ENCODE data around the gene RLN3.
"Not testable (repeated sequence)": the region's sequence is repeated elsewhere in the genome, so short reads cannot be mapped to it uniquely, and the experiment has no call there.

The RLN3 gene

DNA sequence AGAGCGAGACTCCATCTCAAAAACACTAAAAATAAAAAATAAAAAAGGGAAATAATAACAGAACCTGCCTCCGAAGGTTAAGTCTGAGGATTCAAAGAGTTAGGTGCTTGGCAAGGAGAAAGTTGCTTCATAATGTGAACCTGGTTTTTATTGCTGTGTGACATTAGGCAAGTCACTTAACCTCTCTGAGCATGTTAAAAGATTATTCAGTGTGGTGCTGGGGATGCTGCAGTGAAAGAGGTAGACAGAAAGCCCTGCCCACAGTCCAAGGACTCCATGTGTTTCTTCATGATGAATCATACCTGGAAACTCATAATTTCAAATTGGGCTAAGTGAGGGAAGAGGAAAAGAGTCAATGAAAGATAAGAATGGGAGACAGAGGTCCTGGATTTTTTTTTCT is 6.0 kb downstream of the RLN3 start:
- H3K36me3 ChIP-seq (ENCODE audit: control insufficient read depth in 5 of 5, insufficient read depth in 5 of 5, low read length in 5 of 5) = no peaks in the 10 kb centered on the region
- no peak overlapping the region for H3K9ac ChIP-seq (ENCODE audit: low read length in 5 of 5)
- H3K27me3 ChIP-seq (ENCODE audit: control insufficient read depth in 5 of 5, insufficient read depth in 4 of 5, low read length in 5 of 5) = peaks cover 0 to 7% (median 3%) of the 10 kb centered on the region in 5 donors
- no peak overlapping the region for H3K27ac ChIP-seq (ENCODE audit: low read depth, low read length)
- no peaks in the 10 kb centered on the region for H3K9me3 ChIP-seq (ENCODE audit: control insufficient read depth in 5 of 5, low read length in 5 of 5)
- no peak overlapping the region for H3K4me3 ChIP-seq (ENCODE audit: low read depth in 1 of 5, low read length in 5 of 5)
- H3K4me1 ChIP-seq (ENCODE audit: control insufficient read depth in 5 of 5, insufficient read depth in 5 of 5, low read length in 5 of 5) = peaks cover 0 to 18% (median 14%) of the 10 kb centered on the region in 5 donors

DNA sequence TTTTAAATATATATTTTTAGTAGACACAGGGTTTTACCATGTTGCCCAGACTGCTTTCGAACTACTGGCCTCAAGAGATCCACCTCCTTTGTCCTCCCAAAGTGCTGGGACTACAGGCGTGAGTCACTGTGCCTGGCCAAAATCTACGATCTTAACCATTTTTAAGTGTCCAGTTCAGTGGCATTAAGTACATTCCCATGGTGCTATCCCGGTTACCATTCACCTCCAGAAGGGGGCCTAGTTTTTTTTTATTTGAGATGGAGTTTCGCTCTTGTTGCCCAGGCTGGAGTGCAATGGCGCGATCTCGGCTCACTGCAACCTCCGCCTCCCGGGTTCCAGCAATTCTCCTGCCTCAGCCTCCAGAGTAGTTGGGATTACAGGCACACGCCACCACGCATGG is 7.2 kb downstream of the RLN3 start:
- H3K9ac ChIP-seq (ENCODE audit: low read length in 5 of 5); H3K4me3 ChIP-seq (ENCODE audit: low read depth in 1 of 5, low read length in 5 of 5); H3K27ac ChIP-seq (ENCODE audit: low read depth, low read length); H3K27me3 ChIP-seq (ENCODE audit: control insufficient read depth in 5 of 5, insufficient read depth in 4 of 5, low read length in 5 of 5); H3K36me3 ChIP-seq (ENCODE audit: control insufficient read depth in 5 of 5, insufficient read depth in 5 of 5, low read length in 5 of 5); H3K9me3 ChIP-seq (ENCODE audit: control insufficient read depth in 5 of 5, low read length in 5 of 5): not testable (repeated sequence)
- H3K4me1 ChIP-seq (ENCODE audit: control insufficient read depth in 5 of 5, insufficient read depth in 5 of 5, low read length in 5 of 5) = peaks cover 0 to 18% (median 14%) of the 10 kb centered on the region in 5 donors

DNA sequence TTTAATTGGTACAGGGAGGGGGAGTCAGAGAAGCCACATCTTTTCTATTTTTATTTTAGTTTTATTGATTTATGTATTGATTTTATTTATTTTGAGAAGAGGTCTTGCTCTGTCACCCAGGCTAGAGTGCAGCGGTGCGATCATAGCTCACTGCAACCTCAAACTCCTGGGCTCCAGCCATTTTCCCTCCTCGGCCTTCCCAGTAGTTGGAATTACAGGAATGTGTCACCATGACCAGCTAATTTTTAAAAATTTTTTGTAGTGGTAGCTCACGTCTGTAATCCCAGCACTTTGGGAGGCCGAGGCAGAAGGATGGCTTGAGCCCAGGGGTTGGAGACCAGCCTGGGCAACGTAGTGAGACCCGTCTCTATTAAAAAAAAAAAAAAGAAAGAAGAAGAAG is 7.8 kb downstream of the RLN3 start:
- peaks cover 0 to 5% (median 0%) of the 10 kb centered on the region in 5 donors for H3K36me3 ChIP-seq (ENCODE audit: control insufficient read depth in 5 of 5, insufficient read depth in 5 of 5, low read length in 5 of 5)
- no peaks in the 10 kb centered on the region for H3K9me3 ChIP-seq (ENCODE audit: control insufficient read depth in 5 of 5, low read length in 5 of 5)
- peaks cover 0 to 7% (median 2%) of the 10 kb centered on the region in 5 donors for H3K27me3 ChIP-seq (ENCODE audit: control insufficient read depth in 5 of 5, insufficient read depth in 4 of 5, low read length in 5 of 5)
- H3K27ac ChIP-seq (ENCODE audit: low read depth, low read length) = no peak overlapping the region
- H3K4me3 ChIP-seq (ENCODE audit: low read depth in 1 of 5, low read length in 5 of 5) = no peak overlapping the region
- peaks cover 0 to 18% (median 14%) of the 10 kb centered on the region in 5 donors for H3K4me1 ChIP-seq (ENCODE audit: control insufficient read depth in 5 of 5, insufficient read depth in 5 of 5, low read length in 5 of 5)
- H3K9ac ChIP-seq (ENCODE audit: low read length in 5 of 5) = no peak overlapping the region

DNA sequence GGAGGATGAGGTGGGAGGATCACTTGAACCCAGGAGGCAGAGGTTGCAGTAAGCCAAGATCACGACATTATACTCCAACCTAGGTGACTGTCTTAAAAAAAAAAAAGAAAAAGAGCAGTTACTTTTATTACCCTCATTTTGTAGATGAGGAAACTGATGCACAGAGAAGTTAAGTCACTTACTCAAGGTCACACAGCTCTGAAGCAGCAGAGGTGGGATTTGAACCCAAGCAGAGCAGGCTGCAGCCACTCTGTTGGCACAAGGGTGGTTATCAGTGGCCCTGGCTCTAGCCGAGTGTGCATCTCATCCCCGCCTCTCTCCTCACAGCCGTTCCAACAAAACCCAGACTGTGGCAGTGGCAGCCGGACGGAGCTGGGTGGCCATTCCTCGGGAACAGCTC is 11.2 kb downstream of the RLN3 start:
- Histone ChIP-seq H3K9me3 (ENCODE audit: control insufficient read depth in 5 of 5, low read length in 5 of 5) (no peaks in the 10 kb centered on the region), H3K9ac (ENCODE audit: low read length in 5 of 5) (no peak overlapping the region), H3K27me3 (ENCODE audit: control insufficient read depth in 5 of 5, insufficient read depth in 4 of 5, low read length in 5 of 5) (no peaks in the 10 kb centered on the region), H3K4me1 (ENCODE audit: control insufficient read depth in 5 of 5, insufficient read depth in 5 of 5, low read length in 5 of 5) (peaks cover 0 to 16% (median 8%) of the 10 kb centered on the region in 5 donors), H3K4me3 (ENCODE audit: low read depth in 1 of 5, low read length in 5 of 5) (no peak overlapping the region), H3K27ac (ENCODE audit: low read depth, low read length) (no peak overlapping the region), H3K36me3 (ENCODE audit: control insufficient read depth in 5 of 5, insufficient read depth in 5 of 5, low read length in 5 of 5) (peaks cover 0 to 5% (median 0%) of the 10 kb centered on the region in 5 donors)

DNA sequence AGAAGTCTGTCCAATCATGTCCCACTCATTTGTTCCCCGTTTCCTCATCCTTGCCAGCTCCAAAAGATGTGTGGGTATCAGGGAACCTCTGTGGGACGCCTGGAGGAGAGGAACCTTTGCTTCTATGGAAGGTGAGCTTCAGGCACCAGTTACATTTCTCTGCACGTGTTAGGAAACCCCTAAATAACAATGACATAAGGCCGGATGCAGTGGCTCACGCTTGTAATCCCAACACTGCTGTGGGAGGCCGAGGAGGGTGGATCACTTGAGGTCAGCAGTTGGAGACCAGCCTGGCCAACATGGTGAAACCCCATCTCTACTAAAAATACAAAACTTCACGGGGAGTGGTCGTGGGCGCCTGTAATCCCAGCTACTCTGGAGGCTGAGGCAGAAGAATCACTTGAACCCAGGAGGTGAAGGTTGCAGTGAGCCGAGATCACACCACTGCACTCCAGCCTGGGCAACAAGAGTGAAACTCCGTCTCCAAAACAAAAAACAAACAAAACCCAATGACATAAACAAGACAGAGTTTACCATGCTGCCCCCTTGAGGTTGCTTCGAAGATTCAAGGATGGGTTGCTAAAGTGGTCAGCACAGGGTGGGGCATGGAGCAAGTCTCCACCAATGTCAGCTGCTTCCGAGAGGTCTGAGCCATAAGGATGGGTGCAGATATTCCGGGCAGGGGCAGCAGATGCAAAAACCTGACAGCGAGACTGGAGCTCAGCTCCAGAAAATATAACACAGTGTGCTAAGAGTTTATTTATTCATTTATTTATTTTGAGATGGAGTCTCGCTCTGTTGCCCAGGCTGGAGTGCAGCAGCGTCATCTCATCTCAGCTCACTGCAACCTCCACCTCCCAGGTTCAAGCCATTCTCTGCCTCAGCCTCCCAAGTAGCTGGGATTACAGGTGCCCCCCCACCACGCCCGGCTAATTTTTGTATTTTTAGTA is 15.0 kb downstream of the RLN3 start:
- not testable (repeated sequence) for H3K27ac ChIP-seq (ENCODE audit: low read depth, low read length); H3K9me3 ChIP-seq (ENCODE audit: control insufficient read depth in 5 of 5, low read length in 5 of 5)

DNA sequence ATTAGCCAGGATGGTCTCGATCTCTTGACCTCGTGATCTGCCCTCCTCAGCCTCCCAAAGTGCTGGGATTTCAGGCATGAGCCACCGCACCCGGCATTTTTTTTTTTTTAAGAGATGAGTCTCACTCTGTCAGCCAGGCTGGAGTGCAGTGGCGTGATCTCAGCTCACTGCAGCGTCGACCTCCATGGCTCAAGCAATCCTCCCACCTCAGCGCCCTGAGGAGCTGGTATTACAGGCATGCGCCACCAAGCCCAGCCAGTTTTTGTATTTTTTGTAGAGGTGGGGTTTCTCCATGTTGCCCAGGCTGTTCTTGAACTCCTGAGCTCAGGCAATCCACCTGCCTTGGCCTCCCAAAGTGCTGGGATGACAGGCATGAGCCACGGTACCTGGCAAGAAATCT is 19.9 kb downstream of the RLN3 start:
- H3K9ac ChIP-seq (ENCODE audit: low read length in 5 of 5); H3K4me3 ChIP-seq (ENCODE audit: low read depth in 1 of 5, low read length in 5 of 5); H3K27me3 ChIP-seq (ENCODE audit: control insufficient read depth in 5 of 5, insufficient read depth in 4 of 5, low read length in 5 of 5); H3K27ac ChIP-seq (ENCODE audit: low read depth, low read length); H3K4me1 ChIP-seq (ENCODE audit: control insufficient read depth in 5 of 5, insufficient read depth in 5 of 5, low read length in 5 of 5); H3K9me3 ChIP-seq (ENCODE audit: control insufficient read depth in 5 of 5, low read length in 5 of 5): not testable (repeated sequence)
- H3K36me3 ChIP-seq (ENCODE audit: control insufficient read depth in 5 of 5, insufficient read depth in 5 of 5, low read length in 5 of 5) = peaks cover 0 to 19% (median 7%) of the 10 kb centered on the region in 5 donors

More for the DNA sequence above, 15.0 kb downstream of the RLN3 start:
- H3K4me3 ChIP-seq (ENCODE audit: low read depth in 1 of 5, low read length in 5 of 5); H3K9ac ChIP-seq (ENCODE audit: low read length in 5 of 5); H3K27me3 ChIP-seq (ENCODE audit: control insufficient read depth in 5 of 5, insufficient read depth in 4 of 5, low read length in 5 of 5): not testable (repeated sequence)
- peaks cover 0 to 11% (median 8%) of the 10 kb centered on the region in 5 donors for H3K4me1 ChIP-seq (ENCODE audit: control insufficient read depth in 5 of 5, insufficient read depth in 5 of 5, low read length in 5 of 5)
- peaks cover 0 to 11% (median 4%) of the 10 kb centered on the region in 5 donors for H3K36me3 ChIP-seq (ENCODE audit: control insufficient read depth in 5 of 5, insufficient read depth in 5 of 5, low read length in 5 of 5)

DNA sequence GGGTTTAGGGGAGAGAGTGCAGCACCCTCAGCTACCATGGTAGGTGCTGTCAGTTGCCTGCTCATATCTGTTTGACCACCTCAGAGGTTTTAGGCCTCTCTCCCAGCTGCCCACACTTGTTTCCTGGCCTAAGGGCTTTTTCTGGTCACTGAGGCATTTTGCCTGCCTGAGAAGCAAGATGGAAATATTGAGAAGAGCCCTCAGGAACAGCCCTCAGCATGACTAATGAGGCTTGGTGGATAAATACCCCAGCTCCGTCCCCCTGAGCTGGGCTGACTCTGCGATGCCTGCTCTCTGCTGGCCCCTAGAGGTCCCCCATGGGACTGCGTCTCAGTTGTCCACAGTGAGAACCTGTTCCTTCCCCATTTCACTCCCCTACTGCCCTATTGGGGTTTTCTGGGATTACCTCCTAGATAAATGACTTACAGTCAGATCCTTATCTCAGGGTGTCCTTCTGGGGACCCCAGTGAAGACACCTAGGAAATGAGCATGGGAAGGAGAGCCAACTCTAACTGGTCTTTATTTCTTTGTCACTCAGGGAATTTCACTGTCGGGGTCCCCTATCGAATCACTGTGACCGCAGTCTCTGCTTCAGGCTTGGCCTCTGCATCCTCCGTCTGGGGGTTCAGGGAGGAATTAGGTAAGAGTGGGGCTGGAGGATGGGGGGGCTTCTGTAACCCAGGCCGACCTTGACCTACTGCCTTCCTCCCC is 20.6 kb downstream of the RLN3 start:
- H3K4me3 ChIP-seq (ENCODE audit: low read depth in 1 of 5, low read length in 5 of 5) = no peak overlapping the region
- no peak overlapping the region for H3K27ac ChIP-seq (ENCODE audit: low read depth, low read length)
- peaks cover 0 to 8% (median 5%) of the 10 kb centered on the region in 5 donors for H3K9me3 ChIP-seq (ENCODE audit: control insufficient read depth in 5 of 5, low read length in 5 of 5)
- peaks cover 0 to 19% (median 7%) of the 10 kb centered on the region in 5 donors for H3K36me3 ChIP-seq (ENCODE audit: control insufficient read depth in 5 of 5, insufficient read depth in 5 of 5, low read length in 5 of 5)
- H3K27me3 ChIP-seq (ENCODE audit: control insufficient read depth in 5 of 5, insufficient read depth in 4 of 5, low read length in 5 of 5) = no peaks in the 10 kb centered on the region
- H3K9ac ChIP-seq (ENCODE audit: low read length in 5 of 5) = no peak overlapping the region
- no peaks in the 10 kb centered on the region for H3K4me1 ChIP-seq (ENCODE audit: control insufficient read depth in 5 of 5, insufficient read depth in 5 of 5, low read length in 5 of 5)

DNA sequence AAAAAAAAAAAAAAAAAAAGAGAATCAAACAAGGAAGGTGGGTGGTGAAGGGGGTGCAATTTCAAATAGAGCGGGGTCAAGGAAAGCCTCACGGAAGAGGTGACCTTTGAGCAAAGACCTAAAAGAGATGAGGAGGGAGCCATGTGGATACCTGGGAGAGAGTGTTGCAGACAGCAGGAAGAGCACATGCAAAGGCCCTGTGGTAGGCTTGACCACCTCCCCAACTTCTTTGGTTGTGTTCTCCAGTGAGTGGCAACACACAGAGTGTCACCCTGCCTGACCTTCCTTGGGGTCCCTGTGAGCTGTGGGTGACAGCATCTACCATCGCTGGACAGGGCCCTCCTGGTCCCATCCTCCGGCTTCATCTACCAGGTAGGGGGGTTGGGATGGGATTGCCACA is 22.6 kb downstream of the RLN3 start:
- H3K9ac ChIP-seq (ENCODE audit: low read length in 5 of 5) = no peak overlapping the region
- H3K4me3 ChIP-seq (ENCODE audit: low read depth in 1 of 5, low read length in 5 of 5) = no peak overlapping the region
- H3K27ac ChIP-seq (ENCODE audit: low read depth, low read length) = no peak overlapping the region
- no peaks in the 10 kb centered on the region for H3K4me1 ChIP-seq (ENCODE audit: control insufficient read depth in 5 of 5, insufficient read depth in 5 of 5, low read length in 5 of 5)
- H3K9me3 ChIP-seq (ENCODE audit: control insufficient read depth in 5 of 5, low read length in 5 of 5) = peaks cover 0 to 8% (median 5%) of the 10 kb centered on the region in 5 donors
- H3K36me3 ChIP-seq (ENCODE audit: control insufficient read depth in 5 of 5, insufficient read depth in 5 of 5, low read length in 5 of 5) = peaks cover 0 to 19% (median 7%) of the 10 kb centered on the region in 5 donors
- H3K27me3 ChIP-seq (ENCODE audit: control insufficient read depth in 5 of 5, insufficient read depth in 4 of 5, low read length in 5 of 5) = peaks cover 0 to 3% (median 2%) of the 10 kb centered on the region in 5 donors

DNA sequence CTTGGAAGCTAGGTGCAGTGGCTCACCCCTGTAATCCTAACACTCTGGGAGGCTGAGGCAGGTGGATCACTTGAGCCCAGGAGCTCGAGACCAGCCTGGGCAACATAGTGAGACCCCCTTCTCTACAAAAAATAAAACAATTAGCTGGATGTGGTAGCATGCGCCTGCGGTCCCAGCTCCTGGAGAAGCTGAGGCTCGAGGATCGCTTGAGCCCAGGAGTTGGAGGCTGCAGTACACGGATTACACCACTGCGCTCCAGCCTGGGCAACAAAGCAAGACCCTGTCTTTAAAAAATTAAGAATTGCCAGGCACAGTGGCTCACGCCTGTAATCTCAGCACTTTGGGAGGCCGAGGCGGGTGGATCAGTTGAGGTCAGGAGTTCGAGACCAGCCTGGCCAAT is 23.0 kb downstream of the RLN3 start:
- H3K4me3 ChIP-seq (ENCODE audit: low read depth in 1 of 5, low read length in 5 of 5); H3K9me3 ChIP-seq (ENCODE audit: control insufficient read depth in 5 of 5, low read length in 5 of 5); H3K4me1 ChIP-seq (ENCODE audit: control insufficient read depth in 5 of 5, insufficient read depth in 5 of 5, low read length in 5 of 5); H3K27me3 ChIP-seq (ENCODE audit: control insufficient read depth in 5 of 5, insufficient read depth in 4 of 5, low read length in 5 of 5); H3K27ac ChIP-seq (ENCODE audit: low read depth, low read length); H3K9ac ChIP-seq (ENCODE audit: low read length in 5 of 5): not testable (repeated sequence)
- peaks cover 0 to 18% (median 7%) of the 10 kb centered on the region in 5 donors for H3K36me3 ChIP-seq (ENCODE audit: control insufficient read depth in 5 of 5, insufficient read depth in 5 of 5, low read length in 5 of 5)

DNA sequence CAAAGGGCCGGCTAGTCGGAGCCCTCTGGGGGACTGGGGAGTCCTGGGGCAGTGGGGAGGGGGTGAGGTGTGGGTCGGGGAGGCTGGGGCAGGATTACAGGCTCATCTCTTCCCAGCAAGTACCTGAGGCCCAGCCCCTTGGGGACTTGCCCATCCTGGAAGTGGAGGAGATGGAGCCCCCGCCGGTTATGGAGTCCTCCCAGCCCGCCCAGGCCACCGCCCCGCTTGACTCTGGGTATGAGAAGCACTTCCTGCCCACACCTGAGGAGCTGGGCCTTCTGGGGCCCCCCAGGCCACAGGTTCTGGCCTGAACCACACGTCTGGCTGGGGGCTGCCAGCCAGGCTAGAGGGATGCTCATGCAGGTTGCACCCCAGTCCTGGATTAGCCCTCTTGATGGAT is 24.0 kb downstream of the RLN3 start:
- Histone ChIP-seq H3K27ac (ENCODE audit: low read depth, low read length) (no peak overlapping the region), H3K36me3 (ENCODE audit: control insufficient read depth in 5 of 5, insufficient read depth in 5 of 5, low read length in 5 of 5) (peaks cover 0 to 15% (median 3%) of the 10 kb centered on the region in 5 donors), H3K27me3 (ENCODE audit: control insufficient read depth in 5 of 5, insufficient read depth in 4 of 5, low read length in 5 of 5) (peaks cover 0 to 8% (median 5%) of the 10 kb centered on the region in 5 donors), H3K9ac (ENCODE audit: low read length in 5 of 5) (no peak overlapping the region), H3K4me1 (ENCODE audit: control insufficient read depth in 5 of 5, insufficient read depth in 5 of 5, low read length in 5 of 5) (no peaks in the 10 kb centered on the region), H3K4me3 (ENCODE audit: low read depth in 1 of 5, low read length in 5 of 5) (no peak overlapping the region), H3K9me3 (ENCODE audit: control insufficient read depth in 5 of 5, low read length in 5 of 5) (peaks cover 0 to 8% (median 5%) of the 10 kb centered on the region in 5 donors)

Data from subcutaneous abdominal adipose tissue (tissue), 5 donors.